ENCODE measurements around the gene ISL1. TPM values are rescaled to one million over a fixed set of nuclear protein-coding genes. Genes with fewer than 3 reads are reported as not detected.
A peak's percentile ranks its signal among the peaks of the same experiment; 100 is the strongest.

The ISL1 gene
- total RNA-seq, 1 experiment from 2014 or later: 0.29 TPM

GRCh38 chr5:51377151-51378060 is 5.8 kb upstream of the ISL1 start:
- intact Hi-C loops (cut with micrococcal nuclease; ENCODE audit: unreplicated experiment): no loop called here
- no peaks in the 10 kb centered on the region; the same call in 1 of the 2 replicates for H3K27me3 ChIP-seq (replicated peaks; ENCODE audit: control insufficient read depth, insufficient read depth, low read length)
- Mint-ChIP-seq H3K36me3 (ENCODE audit: insufficient read depth, unreplicated experiment) (no peaks in the 10 kb centered on the region), H3K4me3 (ENCODE audit: unreplicated experiment) (no peak overlapping the region), H3K9me3 (ENCODE audit: unreplicated experiment) (no peaks in the 10 kb centered on the region), H3K27ac (ENCODE audit: unreplicated experiment) (no peak overlapping the region), H3K4me1 (ENCODE audit: low read depth, unreplicated experiment) (no peaks in the 10 kb centered on the region), H3K27me3 (ENCODE audit: insufficient read depth, unreplicated experiment) (peaks cover 20% of the 10 kb centered on the region)
- TF ChIP-seq, protein P1, sequence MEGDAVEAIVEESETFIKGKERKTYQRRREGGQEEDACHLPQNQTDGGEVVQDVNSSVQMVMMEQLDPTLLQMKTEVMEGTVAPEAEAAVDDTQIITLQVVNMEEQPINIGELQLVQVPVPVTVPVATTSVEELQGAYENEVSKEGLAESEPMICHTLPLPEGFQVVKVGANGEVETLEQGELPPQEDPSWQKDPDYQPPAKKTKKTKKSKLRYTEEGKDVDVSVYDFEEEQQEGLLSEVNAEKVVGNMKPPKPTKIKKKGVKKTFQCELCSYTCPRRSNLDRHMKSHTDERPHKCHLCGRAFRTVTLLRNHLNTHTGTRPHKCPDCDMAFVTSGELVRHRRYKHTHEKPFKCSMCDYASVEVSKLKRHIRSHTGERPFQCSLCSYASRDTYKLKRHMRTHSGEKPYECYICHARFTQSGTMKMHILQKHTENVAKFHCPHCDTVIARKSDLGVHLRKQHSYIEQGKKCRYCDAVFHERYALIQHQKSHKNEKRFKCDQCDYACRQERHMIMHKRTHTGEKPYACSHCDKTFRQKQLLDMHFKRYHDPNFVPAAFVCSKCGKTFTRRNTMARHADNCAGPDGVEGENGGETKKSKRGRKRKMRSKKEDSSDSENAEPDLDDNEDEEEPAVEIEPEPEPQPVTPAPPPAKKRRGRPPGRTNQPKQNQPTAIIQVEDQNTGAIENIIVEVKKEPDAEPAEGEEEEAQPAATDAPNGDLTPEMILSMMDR (IDR thresholded peaks at IDR 0.05; ENCODE audit: insufficient read depth in 1 of 2, low read depth in 1 of 2, low read length in 1 of 2, severe bottlenecking in 1 of 2, unreplicated experiment in 1 of 2): no peak
- ChIA-PET POLR2A (no interaction called here), CTCF (no interaction called here)
- no TSS peak for BruUV-seq (replicated peaks)
- no peaks in the 10 kb centered on the region for H3K9me3 ChIP-seq
- H3K4me3 ChIP-seq (ENCODE audit: low read depth, low read length): no peak overlapping the region
- no peaks in the 10 kb centered on the region for H3K36me3 ChIP-seq (ENCODE audit: control insufficient read depth, insufficient read depth, low read length)
- H3K4me1 ChIP-seq: no peaks in the 10 kb centered on the region
- DNase-seq: no peak

DNA sequence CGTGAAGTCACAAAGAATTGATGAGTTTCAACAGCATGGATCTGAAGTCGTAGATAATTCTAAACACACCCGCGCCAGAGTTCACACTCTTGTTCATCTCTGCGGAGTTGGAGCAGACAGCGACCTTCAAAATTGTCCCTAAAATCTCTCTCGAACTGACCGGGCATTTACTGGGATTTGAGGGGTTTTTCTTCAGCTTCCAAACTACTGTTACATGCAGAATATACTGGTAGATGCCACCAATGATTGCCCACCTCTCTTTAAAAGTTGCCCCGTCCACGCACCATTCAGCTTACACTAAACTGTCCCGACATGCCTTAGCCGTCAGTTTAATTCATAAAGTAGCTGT is 5.2 kb upstream of the ISL1 start:
- Mint-ChIP-seq H3K36me3 (ENCODE audit: insufficient read depth, unreplicated experiment) (peaks cover 5% of the 10 kb centered on the region), H3K27me3 (ENCODE audit: insufficient read depth, unreplicated experiment) (peaks cover 20% of the 10 kb centered on the region), H3K27ac (ENCODE audit: unreplicated experiment) (no peak overlapping the region), H3K4me3 (ENCODE audit: unreplicated experiment) (no peak overlapping the region), H3K9me3 (ENCODE audit: unreplicated experiment) (no peaks in the 10 kb centered on the region), H3K4me1 (ENCODE audit: low read depth, unreplicated experiment) (no peaks in the 10 kb centered on the region)
- H3K36me3 ChIP-seq (ENCODE audit: control insufficient read depth, insufficient read depth, low read length): no peaks in the 10 kb centered on the region
- no peaks in the 10 kb centered on the region; the same call in 1 of the 2 replicates for H3K27me3 ChIP-seq (replicated peaks; ENCODE audit: control insufficient read depth, insufficient read depth, low read length)
- TF ChIP-seq, protein P1 (IDR thresholded peaks at IDR 0.05; ENCODE audit: insufficient read depth in 1 of 2, low read depth in 1 of 2, low read length in 1 of 2, severe bottlenecking in 1 of 2, unreplicated experiment in 1 of 2): no peak
- DNase-seq: no peak
- intact Hi-C loops (cut with micrococcal nuclease; ENCODE audit: unreplicated experiment): no loop called here
- no peaks in the 10 kb centered on the region for H3K4me1 ChIP-seq
- BruUV-seq (replicated peaks): no TSS peak
- H3K9me3 ChIP-seq: no peaks in the 10 kb centered on the region
- CTCF ChIA-PET: no interaction called here
- POLR2A ChIA-PET: no interaction called here
- no peak overlapping the region for H3K4me3 ChIP-seq (ENCODE audit: low read depth, low read length)

DNA sequence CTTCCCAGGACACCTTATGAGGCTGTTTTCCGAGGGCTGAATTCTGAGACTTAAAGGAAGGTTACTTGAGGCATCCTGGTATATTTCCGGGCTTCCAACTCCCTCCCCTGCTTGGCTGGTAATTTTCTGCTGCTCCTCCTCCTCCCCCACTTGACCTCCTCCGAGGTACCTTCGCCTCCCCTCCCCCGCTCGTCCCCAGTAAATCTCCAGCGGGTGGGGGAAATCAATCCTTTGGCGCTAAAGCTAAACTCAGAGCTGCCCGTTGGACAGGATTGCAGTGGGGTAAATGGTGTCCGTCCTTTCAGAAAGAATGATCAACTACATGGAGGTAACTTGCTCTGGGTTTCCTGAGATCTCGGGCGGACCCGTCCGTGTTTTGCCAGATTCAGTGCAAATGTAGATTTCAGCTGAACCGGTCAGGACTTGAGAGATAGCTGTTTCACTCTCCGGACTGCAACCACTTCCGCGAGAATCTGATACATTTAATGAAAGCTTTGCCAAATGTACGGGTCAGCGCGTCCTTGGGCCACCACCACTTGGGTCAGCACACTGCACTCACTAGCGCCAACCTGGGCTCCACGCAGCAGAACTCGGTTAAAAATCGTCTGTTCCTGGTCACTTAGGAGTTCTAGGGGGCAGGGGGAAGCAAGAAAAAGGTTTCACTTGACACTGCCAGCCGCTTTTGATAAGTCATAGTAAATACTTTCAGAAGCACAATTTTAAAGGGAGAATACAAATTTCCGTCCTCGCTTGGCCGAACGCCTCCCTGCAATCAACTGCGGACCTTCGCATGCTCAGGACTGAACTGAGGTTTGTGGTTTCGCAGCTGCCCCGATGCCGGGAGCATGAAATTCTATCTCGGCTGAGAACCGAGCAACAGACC is 4.6 kb upstream of the ISL1 start:
- Mint-ChIP-seq H3K4me3 (ENCODE audit: unreplicated experiment) (peak overlapping the region; percentile 37), H3K4me1 (ENCODE audit: low read depth, unreplicated experiment) (no peaks in the 10 kb centered on the region), H3K27me3 (ENCODE audit: insufficient read depth, unreplicated experiment) (peaks cover 23% of the 10 kb centered on the region), H3K27ac (ENCODE audit: unreplicated experiment) (no peak overlapping the region), H3K9me3 (ENCODE audit: unreplicated experiment) (no peaks in the 10 kb centered on the region), H3K36me3 (ENCODE audit: insufficient read depth, unreplicated experiment) (peaks cover 9% of the 10 kb centered on the region)
- intact Hi-C loops (cut with micrococcal nuclease; ENCODE audit: unreplicated experiment): no loop called here
- H3K9me3 ChIP-seq: no peaks in the 10 kb centered on the region
- no peak for DNase-seq
- no peaks in the 10 kb centered on the region for H3K36me3 ChIP-seq (ENCODE audit: control insufficient read depth, insufficient read depth, low read length)
- POLR2A ChIA-PET: no interaction called here
- no TSS peak for BruUV-seq (replicated peaks)
- CTCF ChIA-PET: no interaction called here
- TF ChIP-seq, protein P1 (IDR thresholded peaks at IDR 0.05; ENCODE audit: insufficient read depth in 1 of 2, low read depth in 1 of 2, low read length in 1 of 2, severe bottlenecking in 1 of 2, unreplicated experiment in 1 of 2): no peak
- H3K4me1 ChIP-seq: no peaks in the 10 kb centered on the region
- no peak overlapping the region for H3K4me3 ChIP-seq (ENCODE audit: low read depth, low read length)
- H3K27me3 ChIP-seq (replicated peaks; ENCODE audit: control insufficient read depth, insufficient read depth, low read length): no peaks in the 10 kb centered on the region; the same call in none of the 2 replicates

Measured in Caco-2 (cell line).